K562 (cell line): ENCODE measurements around the gene PRPF38A. TPM values are rescaled to one million over a fixed set of nuclear protein-coding genes. Genes with fewer than 3 reads are reported as not detected.

Experiments
- CC2D1A ChIP-seq: fragments of 450-650 bp; IDR thresholded peaks from 2 replicates; pipeline ENCODE4 v1.6.1; 2017; ENCODE audit warnings: mild to moderate bottlenecking
- HOMEZ ChIP-seq: fragments of 250-450 bp; sonication (Bioruptor Pico); IDR thresholded peaks from 2 replicates; pipeline ENCODE4 v1.4.0; 2020; ENCODE audit warnings: mild to moderate bottlenecking, moderate library complexity
- ILK ChIP-seq: fragments of 450-650 bp; IDR thresholded peaks from 2 replicates; pipeline ENCODE4 v1.6.1; 2016; ENCODE audit warnings: missing genetic modification characterization, low read depth, mild to moderate bottlenecking, missing compliant biosample characterization, moderate library complexity, borderline replicate concordance
- LEF1 ChIP-seq: fragments of 450-650 bp; IDR thresholded peaks from 2 replicates; pipeline ENCODE4 v1.6.1; 2016; ENCODE audit warnings: mild to moderate bottlenecking
- NCOA1 ChIP-seq: fragments of 450-650 bp; IDR thresholded peaks from 2 replicates; pipeline ENCODE4 v1.6.1; 2016; ENCODE audit warnings: low read depth
- POLR3G ChIP-seq: IDR thresholded peaks from 2 replicates; pipeline ENCODE4 v1.6.1; 2011; ENCODE audit not compliant: insufficient read length, insufficient replicate concordance; ENCODE audit errors: extremely low read depth
- SETDB1 ChIP-seq: IDR thresholded peaks from one replicate; pipeline ENCODE4 v1.6.1; 2012; ENCODE audit warnings: low read length, control low read depth, inconsistent platforms
- ZFPM2 ChIP-seq: fragments of 250-450 bp; sonication (Bioruptor Pico); IDR thresholded peaks from 2 replicates; pipeline ENCODE4 v1.5.1; 2022; ENCODE audit warnings: mild to moderate bottlenecking
- ZHX1 ChIP-seq: fragments of 150-350 bp; conservative IDR thresholded peaks from 2 replicates; pipeline ENCODE4 v1.6.1; 2014; ENCODE audit warnings: low read length
- ZNF318 ChIP-seq, 2 experiments: fragments of 450-650 bp; IDR thresholded peaks; 2 replicates each; pipeline ENCODE4 v1.6.1; 2016; ENCODE audit warnings: mild to moderate bottlenecking in 2 of 2, borderline replicate concordance in 1 of 2, low read depth in 1 of 2, moderate library complexity in 1 of 2
- polyA plus RNA-seq, 8 experiments: library from polyadenylated mRNA; depleted of rRNA in 4 of 8; stranded (reverse) in 5 of 8; unstranded in 3 of 8; fragments of >200 nt; fragmentation: Nextera tagmentation in 2 of 8; fragmentation: Illumina TruSeq in 1 of 8; extraction: Ambion mirVana in 2 of 8; extraction: Trizol in 1 of 8; gene quantifications; 2 replicates each; pipeline versions ENCODE4 v1.2.1 to v1.2.3, GENCODE V29; 2011 to 2014; ENCODE audit warnings: inconsistent platforms in 1 of 8, missing spikeins in 1 of 8
- total RNA-seq, 7 experiments: library from RNA; depleted of rRNA in 6 of 7; stranded (reverse); fragments of >200 nt in 6 of 7; fragmentation: Illumina TruSeq in 2 of 7; extraction: Trizol in 2 of 7; gene quantifications; 2 replicates each; pipeline versions ENCODE4 v1.2.1 to v1.2.3, GENCODE V29; 2011 to 2021; ENCODE audit warnings: low replicate concordance in 1 of 7
- TF ChIP-seq, protein P1 (sequence below), 2 experiments: fragments of 450-650 bp in 1 of 2; IDR thresholded peaks; 2 replicates each; pipeline ENCODE4 v1.6.1; 2011 to 2017; ENCODE audit warnings: low read depth in 2 of 2, antibody characterized with exemption in 1 of 2, borderline replicate concordance in 1 of 2, low read length in 1 of 2, mild to moderate bottlenecking in 1 of 2, mixed read lengths in 1 of 2; ENCODE audit not compliant: control insufficient read depth in 1 of 2

PRPF38A gene
- total and polyA plus RNA-seq, 9 of the 15 experiments (the other 6 are each of a cell fraction or from before 2014, with no cell fraction given): 53.6 to 198 (median 89.2) TPM

DNA sequence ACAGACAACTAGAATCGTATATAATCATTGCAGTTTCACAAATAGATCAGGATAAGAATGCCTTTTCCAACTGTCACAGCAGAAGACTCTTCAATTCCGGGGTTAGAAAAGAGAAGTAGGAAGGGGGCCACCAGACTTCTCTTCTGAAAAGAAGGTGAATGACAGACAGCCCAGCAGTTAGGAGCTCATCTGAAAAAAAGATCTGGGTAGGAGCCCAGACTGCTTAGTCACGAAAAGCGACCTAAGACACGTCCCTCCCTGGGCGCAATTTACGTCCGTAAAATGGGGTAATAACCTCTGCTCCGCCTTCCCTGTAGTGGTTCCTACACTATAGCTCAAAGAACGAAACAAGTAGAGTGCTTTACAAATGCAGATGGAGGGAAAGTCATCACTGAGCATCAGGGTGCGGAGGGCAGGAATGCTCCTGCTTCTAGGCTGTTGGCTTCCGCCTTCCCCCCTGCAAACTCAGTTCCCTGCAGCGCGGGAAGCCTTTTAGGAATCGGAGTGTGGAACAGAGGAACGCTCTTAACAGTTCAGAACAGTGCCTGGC, 761 bp upstream of the PRPF38A start (continued):
- TF ChIP-seq HOMEZ (CRISPR knock-in tag): no peak
- TF ChIP-seq ZHX1: no peak
- no peak for TF ChIP-seq ILK (tag)
- TF ChIP-seq POLR3G: no peak
- no peak for TF ChIP-seq NCOA1
- TF ChIP-seq LEF1: no peak
- 0 out of 4 replicates have a peak, but pooled peaks of 1 of the 2 experiments have one; percentile 17 for TF ChIP-seq ZNF318 (IDR thresholded peaks at IDR 0.05; ENCODE audit: borderline replicate concordance in 1 of 2, low read depth in 1 of 2)
- TF ChIP-seq CC2D1A: no peak
- no peak for TF ChIP-seq SETDB1
- TF ChIP-seq ZFPM2 (CRISPR knock-in tag): no peak
- TF ChIP-seq, protein P1, sequence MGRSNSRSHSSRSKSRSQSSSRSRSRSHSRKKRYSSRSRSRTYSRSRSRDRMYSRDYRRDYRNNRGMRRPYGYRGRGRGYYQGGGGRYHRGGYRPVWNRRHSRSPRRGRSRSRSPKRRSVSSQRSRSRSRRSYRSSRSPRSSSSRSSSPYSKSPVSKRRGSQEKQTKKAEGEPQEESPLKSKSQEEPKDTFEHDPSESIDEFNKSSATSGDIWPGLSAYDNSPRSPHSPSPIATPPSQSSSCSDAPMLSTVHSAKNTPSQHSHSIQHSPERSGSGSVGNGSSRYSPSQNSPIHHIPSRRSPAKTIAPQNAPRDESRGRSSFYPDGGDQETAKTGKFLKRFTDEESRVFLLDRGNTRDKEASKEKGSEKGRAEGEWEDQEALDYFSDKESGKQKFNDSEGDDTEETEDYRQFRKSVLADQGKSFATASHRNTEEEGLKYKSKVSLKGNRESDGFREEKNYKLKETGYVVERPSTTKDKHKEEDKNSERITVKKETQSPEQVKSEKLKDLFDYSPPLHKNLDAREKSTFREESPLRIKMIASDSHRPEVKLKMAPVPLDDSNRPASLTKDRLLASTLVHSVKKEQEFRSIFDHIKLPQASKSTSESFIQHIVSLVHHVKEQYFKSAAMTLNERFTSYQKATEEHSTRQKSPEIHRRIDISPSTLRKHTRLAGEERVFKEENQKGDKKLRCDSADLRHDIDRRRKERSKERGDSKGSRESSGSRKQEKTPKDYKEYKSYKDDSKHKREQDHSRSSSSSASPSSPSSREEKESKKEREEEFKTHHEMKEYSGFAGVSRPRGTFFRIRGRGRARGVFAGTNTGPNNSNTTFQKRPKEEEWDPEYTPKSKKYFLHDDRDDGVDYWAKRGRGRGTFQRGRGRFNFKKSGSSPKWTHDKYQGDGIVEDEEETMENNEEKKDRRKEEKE (IDR thresholded peaks at IDR 0.05; ENCODE audit: borderline replicate concordance in 1 of 2, control insufficient read depth in 1 of 2, low read depth in 2 of 2, low read length in 1 of 2): peak in 1 of 2 experiments; percentile 13; a peak in 1 of 4 replicates
